RWPE2 (cell line): ENCODE results near the gene PI16.

Source experiments
- ATAC-seq: fragments of 200-7000 bp; cut with Tn5 transposase; 3 replicates; pipeline ENCODE4 v1.9.1; 2021; ENCODE audit warnings: low read depth
- DNase-seq: peaks from one replicate; pipeline ENCODE4 v3.0.0-alpha.2; 2020; ENCODE audit warnings: low spot score
- H3K27ac ChIP-seq: fragments of 450-650 bp; 2 replicates; pipeline ENCODE4 v1.5.1; 2017; ENCODE audit warnings: mild to moderate bottlenecking; ENCODE audit not compliant: poor library complexity, severe bottlenecking
- H3K27me3 ChIP-seq: fragments of 250-450 bp; sonication (Bioruptor Pico); 2 replicates; pipeline ENCODE4 v1.5.1; 2021; ENCODE audit warnings: mild to moderate bottlenecking, moderate library complexity; ENCODE audit not compliant: insufficient read depth, poor library complexity, severe bottlenecking
- H3K36me3 ChIP-seq: fragments of 250-450 bp; sonication (Bioruptor Pico); 2 replicates; pipeline ENCODE4 v1.5.1; 2020; ENCODE audit warnings: low read depth, mild to moderate bottlenecking, moderate library complexity
- H3K4me1 ChIP-seq: fragments of 250-450 bp; sonication (Bioruptor Pico); 2 replicates; pipeline ENCODE4 v1.5.1; 2021; ENCODE audit warnings: mild to moderate bottlenecking, moderate library complexity; ENCODE audit not compliant: insufficient read depth, poor library complexity, severe bottlenecking
- H3K4me3 ChIP-seq: fragments of 250-450 bp; sonication (Bioruptor Pico); 2 replicates; pipeline ENCODE4 v1.5.1; 2021; ENCODE audit warnings: mild to moderate bottlenecking, moderate library complexity; ENCODE audit not compliant: severe bottlenecking
- H3K9me3 ChIP-seq: fragments of 250-450 bp; sonication (Bioruptor Pico); 2 replicates; pipeline ENCODE4 v1.5.1; 2021; ENCODE audit warnings: mild to moderate bottlenecking, moderate library complexity; ENCODE audit not compliant: severe bottlenecking
- CTCF ChIP-seq: fragments of 450-650 bp; IDR thresholded peaks from one replicate; pipeline ENCODE4 v1.5.1; 2017; ENCODE audit warnings: mild to moderate bottlenecking, moderate library complexity; ENCODE audit not compliant: poor library complexity, severe bottlenecking

Gene PI16

GRCh38 chr6:36908747-36909146 lies 45.8 kb upstream of the PI16 start:
- no peak for TF ChIP-seq CTCF
- Histone ChIP-seq H3K27me3 (no peaks in the 10 kb centered on the region), H3K4me3 (no peak overlapping the region), H3K36me3 (peaks cover 24% of the 10 kb centered on the region), H3K27ac (no peak overlapping the region), H3K9me3 (no peaks in the 10 kb centered on the region), H3K4me1 (peaks cover 17% of the 10 kb centered on the region)
- ATAC-seq (no peak), DNase-seq (no peak)

DNA sequence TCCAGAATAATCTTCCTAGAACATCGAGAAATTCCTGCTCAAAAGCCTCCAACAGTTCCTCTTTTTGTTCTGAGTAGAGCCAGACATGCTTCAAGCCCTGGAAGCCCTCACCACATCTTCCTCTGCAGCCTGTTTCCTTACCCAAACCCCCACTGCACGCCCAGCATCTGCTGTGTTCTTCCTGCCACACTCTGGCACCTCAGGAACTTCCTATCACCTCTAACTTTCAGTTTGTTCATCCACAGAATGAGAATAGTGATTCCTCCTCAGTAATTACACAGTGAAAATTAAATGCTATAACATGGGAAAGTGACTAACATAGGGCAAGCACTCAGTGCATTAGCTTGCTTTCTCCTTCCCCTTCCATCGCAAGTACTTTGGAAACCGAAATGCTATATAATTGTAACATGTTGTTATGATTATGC lies 42.5 kb upstream of the PI16 start:
- H3K27me3 ChIP-seq = no peaks in the 10 kb centered on the region
- H3K36me3 ChIP-seq = peaks cover 32% of the 10 kb centered on the region
- H3K4me1 ChIP-seq = peaks cover 20% of the 10 kb centered on the region
- H3K27ac ChIP-seq = peak overlapping the region; percentile 65
- no peaks in the 10 kb centered on the region for H3K9me3 ChIP-seq
- H3K4me3 ChIP-seq = no peak overlapping the region
- TF ChIP-seq CTCF = no peak
- ATAC-seq (no peak), DNase-seq (no peak)

DNA sequence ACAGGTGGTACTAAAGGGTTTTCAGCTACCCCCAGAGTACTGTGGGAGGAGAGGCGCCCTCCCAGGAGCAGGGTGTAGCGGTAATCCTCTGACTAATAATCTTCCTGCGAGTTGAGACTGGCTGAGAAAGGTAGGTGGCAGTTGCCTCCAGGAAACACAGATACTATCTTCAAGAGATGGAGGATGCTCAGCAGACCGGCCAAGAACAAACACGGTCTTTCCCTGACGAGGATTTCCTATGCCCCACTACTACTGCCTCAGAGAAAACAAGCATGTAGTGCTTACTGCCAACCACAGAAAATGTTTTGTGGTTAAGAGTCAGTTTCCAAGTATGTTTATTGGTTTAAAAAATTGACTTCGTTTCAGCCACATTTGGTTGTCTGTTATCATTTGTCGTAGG lies 42.0 kb upstream of the PI16 start:
- H3K4me1 ChIP-seq = peaks cover 20% of the 10 kb centered on the region
- DNase-seq (peak; percentile 67), ATAC-seq (peak; percentile 92)
- peak overlapping the region; percentile 65 for H3K27ac ChIP-seq
- no peak overlapping the region for H3K4me3 ChIP-seq
- H3K36me3 ChIP-seq = peaks cover 34% of the 10 kb centered on the region
- no peaks in the 10 kb centered on the region for H3K27me3 ChIP-seq
- TF ChIP-seq CTCF = peak; percentile 39
- no peaks in the 10 kb centered on the region for H3K9me3 ChIP-seq

GRCh38 chr6:36913082-36913481 lies 41.5 kb upstream of the PI16 start:
- H3K27ac ChIP-seq = peak overlapping the region; percentile 65
- ATAC-seq (no peak), DNase-seq (no peak)
- H3K4me1 ChIP-seq = peaks cover 20% of the 10 kb centered on the region
- no peak overlapping the region for H3K4me3 ChIP-seq
- peaks cover 34% of the 10 kb centered on the region for H3K36me3 ChIP-seq
- no peaks in the 10 kb centered on the region for H3K27me3 ChIP-seq
- no peaks in the 10 kb centered on the region for H3K9me3 ChIP-seq
- no peak for TF ChIP-seq CTCF

DNA sequence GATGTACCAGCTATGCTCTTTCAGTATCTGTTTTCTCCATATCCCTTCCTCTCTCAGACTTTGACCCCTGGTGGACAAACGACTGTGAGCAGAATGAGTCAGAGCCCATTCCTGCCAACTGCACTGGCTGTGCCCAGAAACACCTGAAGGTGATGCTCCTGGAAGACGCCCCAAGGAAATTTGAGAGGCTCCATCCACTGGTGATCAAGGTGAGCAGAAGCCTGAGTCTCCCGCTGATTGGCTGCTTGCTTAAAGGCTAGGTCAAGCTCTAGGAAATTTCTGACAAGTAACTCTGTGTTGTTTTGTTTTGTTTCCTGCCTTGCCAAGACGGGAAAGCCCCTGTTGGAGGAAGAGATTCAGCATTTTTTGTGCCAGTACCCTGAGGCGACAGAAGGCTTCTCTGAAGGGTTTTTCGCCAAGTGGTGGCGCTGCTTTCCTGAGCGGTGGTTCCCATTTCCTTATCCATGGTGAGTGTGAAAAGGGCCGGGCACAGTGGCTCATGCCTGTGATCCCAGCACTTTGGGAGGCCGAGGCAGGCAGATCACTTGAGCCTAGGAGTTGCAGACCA lies 40.2 kb upstream of the PI16 start:
- Histone ChIP-seq H3K4me3 (no peak overlapping the region), H3K36me3 (peaks cover 38% of the 10 kb centered on the region), H3K4me1 (peaks cover 20% of the 10 kb centered on the region), H3K9me3 (no peaks in the 10 kb centered on the region), H3K27ac (peak overlapping the region; percentile 65), H3K27me3 (no peaks in the 10 kb centered on the region)
- ATAC-seq (peak; percentile 85), DNase-seq (peak; percentile 90)
- peak; percentile 69 for TF ChIP-seq CTCF
